ENCODE data around the gene PRKACG.
"Not testable (repeated sequence)": the region's sequence is repeated elsewhere in the genome, so short reads cannot be mapped to it uniquely, and the experiment has no call there.

DNA sequence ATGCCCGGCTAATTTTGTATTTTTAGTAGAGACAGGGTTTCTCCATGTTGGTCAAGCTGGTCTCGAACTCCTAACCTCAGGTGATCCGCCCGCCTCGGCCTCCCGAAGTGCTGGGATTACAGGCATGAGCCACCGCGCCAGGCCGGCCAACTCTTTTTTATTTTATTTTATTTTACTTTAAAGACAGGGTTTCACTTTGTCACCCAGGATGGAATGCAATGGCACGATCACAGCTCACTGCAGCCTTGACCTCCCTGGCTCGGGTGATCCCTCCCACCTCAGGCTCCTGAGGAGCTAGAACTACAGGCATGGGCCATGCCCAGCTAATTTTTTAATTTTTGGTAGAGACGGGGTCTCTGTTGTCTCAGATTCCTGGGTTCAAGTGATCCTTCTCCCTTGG lies 37.0 kb upstream of the PRKACG start:
- not testable (repeated sequence) for TF ChIP-seq CTCF (IDR thresholded peaks at IDR 0.05; ENCODE audit: insufficient read depth, low read depth, low read length); EZH2 (IDR thresholded peaks at IDR 0.05; ENCODE audit: insufficient read depth, low read length)
